Vagina (tissue), 2 donors: ENCODE data around the gene MXRA7. TPM values are rescaled to one million over a fixed set of nuclear protein-coding genes. Genes with fewer than 3 reads are reported as not detected.
"Not testable (repeated sequence)": the region's sequence is repeated elsewhere in the genome, so short reads cannot be mapped to it uniquely, and the experiment has no call there.

ENCODE experiments used
- DNase-seq, 2 donors: peaks; one replicate each; pipeline ENCODE4 v3.0.0-alpha.2; 2017; ENCODE audit errors: extremely low spot score in 2 of 2
- H3K27ac ChIP-seq: fragments of 200-600 bp; sonication (generic); one replicate; pipeline ENCODE4 v1.5.1; 2019
- H3K27me3 ChIP-seq: fragments of 200-600 bp; sonication (generic); one replicate; pipeline ENCODE4 v1.5.1; 2019
- H3K36me3 ChIP-seq, 2 donors: fragments of 200-600 bp; sonication (generic); one replicate each; pipeline ENCODE4 v1.5.1; 2017 to 2019
- H3K4me1 ChIP-seq: fragments of 200-600 bp; sonication (generic); one replicate; pipeline ENCODE4 v1.5.1; 2019
- H3K4me3 ChIP-seq, 2 donors: fragments of 200-600 bp; sonication (generic); 1 replicate in 1 of 2; 2 replicates in 1 of 2; pipeline ENCODE4 v1.5.1; 2016 to 2019
- H3K9me3 ChIP-seq: fragments of 200-600 bp; sonication (generic); one replicate; pipeline ENCODE4 v1.5.1; 2019
- CTCF ChIP-seq, 3 experiments: fragments of 450-650 bp in 2 of 3; fragments of 200-600 bp in 1 of 3; sonication (generic) in 1 of 3; IDR thresholded peaks; one replicate each; pipeline ENCODE4 v1.5.1; 2017 to 2019; ENCODE audit warnings: antibody characterized with exemption in 3 of 3, mild to moderate bottlenecking in 2 of 3, moderate library complexity in 2 of 3
- POLR2A ChIP-seq, 2 donors: fragments of 450-650 bp; IDR thresholded peaks; one replicate each; pipeline ENCODE4 v1.6.1; 2017; ENCODE audit warnings: antibody characterized with exemption in 2 of 2, mild to moderate bottlenecking in 2 of 2, moderate library complexity in 2 of 2
- POLR2AphosphoS5 ChIP-seq, 2 donors: sonication (generic); formaldehyde crosslinking; IDR thresholded peaks; one replicate each; pipeline ENCODE4 v1.9.0; 2017; ENCODE audit warnings: antibody characterized with exemption in 2 of 2, mild to moderate bottlenecking in 2 of 2, low read depth in 1 of 2; ENCODE audit not compliant: insufficient read depth in 1 of 2
- intact Hi-C: fragments of 100-400 bp; cut with DNase I; formaldehyde crosslinking; loops from one replicate; pipeline ENCODE4 v1.15.1; 2023
- total RNA-seq: library from RNA; depleted of rRNA; stranded (reverse); fragments of >200 nt; gene quantifications from one replicate; pipeline ENCODE4 v1.2.3, GENCODE V29; 2016

The MXRA7 gene
- total RNA-seq, 1 donor from 2014 or later, result 114 TPM

GRCh38 chr17:76700617-76701470 lies 9.9 kb downstream of the MXRA7 start:
- H3K4me1 ChIP-seq, result peaks cover 75% of the 10 kb centered on the region

GRCh38 chr17:76700270-76700616 lies 10.5 kb downstream of the MXRA7 start:
- no peak for TF ChIP-seq CTCF (IDR thresholded peaks at IDR 0.05)
- TF ChIP-seq POLR2AphosphoS5 (IDR thresholded peaks at IDR 0.05; ENCODE audit: insufficient read depth in 1 of 2, low read depth in 1 of 2), result no peak
- no peak for TF ChIP-seq POLR2A (IDR thresholded peaks at IDR 0.05)
- intact Hi-C loops, result no loop called here
- H3K4me3 ChIP-seq, result peak overlapping the region; percentile 23 to 35
- no peaks in the 10 kb centered on the region for H3K27me3 ChIP-seq
- H3K4me1 ChIP-seq, result peaks cover 81% of the 10 kb centered on the region
- H3K36me3 ChIP-seq, result no peaks in the 10 kb centered on the region
- DNase-seq, result no peak
- no peaks in the 10 kb centered on the region for H3K9me3 ChIP-seq
- peak overlapping the region; percentile 68 for H3K27ac ChIP-seq

More at GRCh38 chr17:76700617-76701470, 9.9 kb downstream of the MXRA7 start:
- TF ChIP-seq CTCF (IDR thresholded peaks at IDR 0.05) (no peak), POLR2AphosphoS5 (IDR thresholded peaks at IDR 0.05; ENCODE audit: insufficient read depth in 1 of 2, low read depth in 1 of 2) (peak; percentile 31 to 80)
- no peaks in the 10 kb centered on the region for H3K27me3 ChIP-seq
- peak overlapping the region; percentile 23 to 35 for H3K4me3 ChIP-seq
- no peaks in the 10 kb centered on the region for H3K9me3 ChIP-seq
- no peaks in the 10 kb centered on the region for H3K36me3 ChIP-seq
- intact Hi-C loops, result no loop called here
- H3K27ac ChIP-seq, result peak overlapping the region; percentile 68
- DNase-seq, result no peak

GRCh38 chr17:76698466-76698977 lies 12.2 kb downstream of the MXRA7 start:
- H3K4me3 ChIP-seq, H3K36me3 ChIP-seq, intact Hi-C loops, DNase-seq, H3K27me3 ChIP-seq, H3K9me3 ChIP-seq: not testable (repeated sequence)
- H3K27ac ChIP-seq, result peak overlapping the region; percentile 53
- peaks cover 93% of the 10 kb centered on the region for H3K4me1 ChIP-seq

- no peaks in the 10 kb centered on the region for H3K9me3 ChIP-seq
- H3K27ac ChIP-seq, result peak overlapping the region; percentile 53
- intact Hi-C loops, result no loop called here
- DNase-seq, result no peak
- no peaks in the 10 kb centered on the region for H3K27me3 ChIP-seq
- peak overlapping the region in 1 of 2 donors; percentile 13 for H3K4me3 ChIP-seq
- H3K4me1 ChIP-seq, result peaks cover 92% of the 10 kb centered on the region
- TF ChIP-seq POLR2AphosphoS5 (IDR thresholded peaks at IDR 0.05; ENCODE audit: insufficient read depth in 1 of 2, low read depth in 1 of 2) (no peak), CTCF (IDR thresholded peaks at IDR 0.05) (no peak), POLR2A (IDR thresholded peaks at IDR 0.05) (no peak)
- H3K36me3 ChIP-seq, result no peaks in the 10 kb centered on the region
These were observed 12.9 kb downstream of the MXRA7 start for GRCh38 chr17:76697702-76698465.

GRCh38 chr17:76696763-76697701 lies 13.7 kb downstream of the MXRA7 start:
- TF ChIP-seq CTCF (IDR thresholded peaks at IDR 0.05), result no peak
- TF ChIP-seq POLR2AphosphoS5 (IDR thresholded peaks at IDR 0.05; ENCODE audit: insufficient read depth in 1 of 2, low read depth in 1 of 2), result peak in 1 of 2 donors; percentile 42
- TF ChIP-seq POLR2A (IDR thresholded peaks at IDR 0.05), result no peak
- Histone ChIP-seq H3K4me1 (peaks cover 84% of the 10 kb centered on the region), H3K27me3 (no peaks in the 10 kb centered on the region), H3K4me3 (peak overlapping the region in 1 of 2 donors; percentile 13), H3K27ac (peak overlapping the region; percentile 53), H3K36me3 (no peaks in the 10 kb centered on the region), H3K9me3 (no peaks in the 10 kb centered on the region)
- DNase-seq, result no peak
- intact Hi-C loops, result no loop called here
